Measurements from ENCODE around the gene BLOC1S6.
"Not testable (repeated sequence)": the region's sequence is repeated elsewhere in the genome, so short reads cannot be mapped to it uniquely, and the experiment has no call there.

BLOC1S6 gene

GRCh38 chr15:45641374-45641781, 54.2 kb downstream of the BLOC1S6 start:
- DNase-seq (ENCODE audit: low spot score): no peak

GRCh38 chr15:45641999-45642932, 55.1 kb downstream of the BLOC1S6 start:
- no peak for DNase-seq (ENCODE audit: low spot score)

GRCh38 chr15:45644437-45644836, 57.3 kb downstream of the BLOC1S6 start:
- no peak for DNase-seq (ENCODE audit: low spot score)

- peak; percentile 25 for DNase-seq (ENCODE audit: low spot score)
Observed at GRCh38 chr15:45645026-45645980, 58.1 kb downstream of the BLOC1S6 start.

GRCh38 chr15:45646220-45646619, 59.0 kb downstream of the BLOC1S6 start:
- no peak for DNase-seq (ENCODE audit: low spot score)

- DNase-seq (ENCODE audit: low spot score): no peak
Observed at GRCh38 chr15:45647828-45648227, 60.6 kb downstream of the BLOC1S6 start.

- DNase-seq (ENCODE audit: low spot score): no peak
Observed at GRCh38 chr15:45648521-45649200, 61.5 kb downstream of the BLOC1S6 start.

- DNase-seq (ENCODE audit: low spot score): not testable (repeated sequence)
Observed at GRCh38 chr15:45650007-45650406, 62.8 kb downstream of the BLOC1S6 start.

GRCh38 chr15:45650889-45651525, 63.8 kb downstream of the BLOC1S6 start:
- no peak for DNase-seq (ENCODE audit: low spot score)

- DNase-seq (ENCODE audit: low spot score): no peak
Observed at GRCh38 chr15:45653702-45654424, 66.7 kb downstream of the BLOC1S6 start.

GRCh38 chr15:45654749-45655148, 67.6 kb downstream of the BLOC1S6 start:
- DNase-seq (ENCODE audit: low spot score): no peak

- peak; percentile 20 for DNase-seq (ENCODE audit: low spot score)
Observed at GRCh38 chr15:45657254-45657653, 70.1 kb downstream of the BLOC1S6 start.

GRCh38 chr15:45657764-45658545, 70.8 kb downstream of the BLOC1S6 start:
- no peak for DNase-seq (ENCODE audit: low spot score)
